Left ventricle myocardium inferior (tissue), 1 donor: Measurements from ENCODE around the gene NDUFV2. TPM values are rescaled to one million over a fixed set of nuclear protein-coding genes. Genes with fewer than 3 reads are reported as not detected.

Experiments used
- DNase-seq: peaks from one replicate; pipeline ENCODE4 v3.0.0-alpha.2; 2020
- H3K27ac ChIP-seq: fragments of 200-600 bp; replicated peaks from 2 replicates; pipeline ENCODE4 v1.8.0; 2021
- H3K27me3 ChIP-seq: fragments of 200-600 bp; 2 replicates; pipeline ENCODE4 v1.8.0; 2021; ENCODE audit warnings: low read depth
- H3K36me3 ChIP-seq: fragments of 200-600 bp; 2 replicates; pipeline ENCODE4 v1.8.0; 2021
- H3K4me1 ChIP-seq: fragments of 200-600 bp; 2 replicates; pipeline ENCODE4 v1.8.0; 2021
- H3K4me3 ChIP-seq: fragments of 200-600 bp; 2 replicates; pipeline ENCODE4 v1.8.0; 2021; ENCODE audit warnings: mild to moderate bottlenecking, moderate library complexity
- H3K9me3 ChIP-seq: fragments of 200-600 bp; replicated peaks from 2 replicates; pipeline ENCODE4 v1.8.0; 2021
- intact Hi-C: fragments of 100-400 bp; cut with micrococcal nuclease; formaldehyde crosslinking; loops from one replicate; pipeline ENCODE4 v1.11.0; 2022
- total RNA-seq: library from RNA; stranded (reverse); fragmentation: NEBNext Ultra II Directional; extraction: Animal tissue kit (Norgen Biotek cat#: 25700); gene quantifications from one replicate; pipeline ENCODE4 v1.2.1, GENCODE V29; 2021
- TF ChIP-seq, protein P1 (sequence below): fragments of 200-600 bp; IDR thresholded peaks from 2 replicates; pipeline ENCODE4 v1.8.0; 2021; ENCODE audit warnings: antibody characterized with exemption, mild to moderate bottlenecking, borderline replicate concordance
- donor health status: DM: no; HTN: yes; CAD: no; lungs with severe emphysema.

Gene NDUFV2
- total RNA-seq, 1 donor from 2014 or later: 455 TPM

DNA sequence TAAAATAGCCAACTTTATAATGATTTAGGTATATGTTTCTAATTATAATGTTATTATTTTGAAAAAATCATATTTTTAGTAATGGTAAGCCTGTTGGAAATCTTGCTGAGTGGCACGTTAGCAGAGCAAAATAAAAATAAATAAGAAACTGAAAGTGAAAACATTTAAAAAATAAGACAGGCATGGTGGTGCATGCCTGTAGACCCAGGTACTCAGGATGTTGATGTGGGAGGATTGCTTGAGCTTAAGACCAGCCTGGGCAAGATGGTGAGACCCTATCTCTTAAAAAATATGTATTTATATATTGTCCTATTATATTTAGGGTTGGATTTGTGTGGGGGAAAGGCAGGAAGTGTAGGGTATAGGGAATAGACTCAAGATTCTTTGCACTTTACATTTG lies 18.3 kb downstream of the NDUFV2 start:
- peaks cover 87% of the 10 kb centered on the region for H3K4me1 ChIP-seq
- peak overlapping the region; percentile 82 for H3K27ac ChIP-seq
- H3K36me3 ChIP-seq: peaks cover 57% of the 10 kb centered on the region
- no peaks in the 10 kb centered on the region for H3K9me3 ChIP-seq
- H3K27me3 ChIP-seq: no peaks in the 10 kb centered on the region
- TF ChIP-seq, protein P1, sequence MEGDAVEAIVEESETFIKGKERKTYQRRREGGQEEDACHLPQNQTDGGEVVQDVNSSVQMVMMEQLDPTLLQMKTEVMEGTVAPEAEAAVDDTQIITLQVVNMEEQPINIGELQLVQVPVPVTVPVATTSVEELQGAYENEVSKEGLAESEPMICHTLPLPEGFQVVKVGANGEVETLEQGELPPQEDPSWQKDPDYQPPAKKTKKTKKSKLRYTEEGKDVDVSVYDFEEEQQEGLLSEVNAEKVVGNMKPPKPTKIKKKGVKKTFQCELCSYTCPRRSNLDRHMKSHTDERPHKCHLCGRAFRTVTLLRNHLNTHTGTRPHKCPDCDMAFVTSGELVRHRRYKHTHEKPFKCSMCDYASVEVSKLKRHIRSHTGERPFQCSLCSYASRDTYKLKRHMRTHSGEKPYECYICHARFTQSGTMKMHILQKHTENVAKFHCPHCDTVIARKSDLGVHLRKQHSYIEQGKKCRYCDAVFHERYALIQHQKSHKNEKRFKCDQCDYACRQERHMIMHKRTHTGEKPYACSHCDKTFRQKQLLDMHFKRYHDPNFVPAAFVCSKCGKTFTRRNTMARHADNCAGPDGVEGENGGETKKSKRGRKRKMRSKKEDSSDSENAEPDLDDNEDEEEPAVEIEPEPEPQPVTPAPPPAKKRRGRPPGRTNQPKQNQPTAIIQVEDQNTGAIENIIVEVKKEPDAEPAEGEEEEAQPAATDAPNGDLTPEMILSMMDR: no peak
- no peak overlapping the region for H3K4me3 ChIP-seq
- no peak for DNase-seq
- intact Hi-C loops: no loop called here

DNA sequence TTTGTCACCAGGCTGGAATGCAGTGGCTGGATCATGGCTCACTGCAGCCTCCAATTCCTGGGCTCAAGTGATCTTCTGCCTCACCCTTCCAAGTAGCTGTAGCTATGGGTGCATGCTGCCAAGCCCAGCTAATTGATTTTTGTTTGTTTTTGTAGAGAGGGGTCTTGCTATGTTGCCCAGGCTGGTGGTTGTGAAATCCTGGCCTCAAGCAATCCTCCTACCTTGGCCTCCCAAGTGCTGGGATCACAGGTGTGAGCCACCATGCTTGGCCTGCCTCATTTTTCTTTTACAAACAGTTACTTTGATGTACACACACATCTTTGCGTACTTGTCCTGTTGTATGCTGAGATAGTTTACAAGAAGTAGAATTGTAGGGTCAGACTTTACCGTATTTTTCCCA lies 21.0 kb downstream of the NDUFV2 start:
- no peak for DNase-seq
- H3K36me3 ChIP-seq: peaks cover 76% of the 10 kb centered on the region
- H3K9me3 ChIP-seq: no peaks in the 10 kb centered on the region
- H3K4me3 ChIP-seq: no peak overlapping the region
- H3K4me1 ChIP-seq: peaks cover 83% of the 10 kb centered on the region
- TF ChIP-seq, protein P1: no peak
- H3K27ac ChIP-seq: no peak overlapping the region
- intact Hi-C loops: no loop called here
- H3K27me3 ChIP-seq: no peaks in the 10 kb centered on the region

DNA sequence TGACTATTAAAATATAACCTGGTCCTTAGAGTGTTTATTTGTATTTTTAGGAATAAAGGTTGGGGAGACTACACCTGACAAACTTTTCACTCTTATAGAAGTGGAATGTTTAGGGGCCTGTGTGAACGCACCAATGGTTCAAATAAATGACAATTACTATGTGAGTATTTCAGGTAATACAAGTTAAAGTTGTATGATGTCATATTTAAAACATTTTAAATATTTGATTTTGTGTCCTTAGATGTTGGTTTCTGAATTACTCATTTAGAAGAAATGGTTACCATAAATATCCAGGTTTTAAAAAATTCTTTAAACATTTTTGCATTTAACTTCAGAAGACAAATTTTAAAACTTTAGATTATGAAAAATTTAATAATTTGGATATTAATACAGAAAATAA lies 22.3 kb downstream of the NDUFV2 start:
- Histone ChIP-seq H3K4me1 (peaks cover 77% of the 10 kb centered on the region), H3K36me3 (peaks cover 84% of the 10 kb centered on the region), H3K4me3 (no peak overlapping the region), H3K27me3 (no peaks in the 10 kb centered on the region), H3K27ac (peak overlapping the region; percentile 77), H3K9me3 (no peaks in the 10 kb centered on the region)
- no peak for DNase-seq
- intact Hi-C loops: no loop called here
- TF ChIP-seq, protein P1: no peak

DNA sequence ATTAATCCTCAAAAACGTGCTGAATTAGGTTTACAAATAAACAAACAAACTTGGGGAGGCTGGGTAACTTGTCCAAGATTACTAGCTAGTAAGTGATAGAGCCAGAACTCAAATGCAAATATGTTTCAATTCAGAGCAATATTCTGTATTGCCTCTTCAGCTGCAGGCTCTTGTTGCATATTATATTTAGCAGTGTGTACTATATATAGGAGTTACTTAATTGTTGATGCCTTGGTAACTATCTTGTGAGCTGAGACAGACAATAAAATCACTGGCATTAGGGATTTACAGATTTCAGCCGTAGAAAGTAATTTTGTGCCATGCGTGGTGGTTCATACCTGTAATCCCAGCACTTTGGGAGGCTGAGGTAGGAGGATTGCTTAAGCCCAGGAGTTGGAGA lies 23.8 kb downstream of the NDUFV2 start:
- intact Hi-C loops: no loop called here
- Histone ChIP-seq H3K9me3 (no peaks in the 10 kb centered on the region), H3K4me1 (peaks cover 62% of the 10 kb centered on the region), H3K4me3 (peak overlapping the region; percentile 18), H3K36me3 (peaks cover 85% of the 10 kb centered on the region), H3K27ac (peak overlapping the region; percentile 77), H3K27me3 (no peaks in the 10 kb centered on the region)
- TF ChIP-seq, protein P1: no peak
- no peak for DNase-seq

- H3K27ac ChIP-seq: no peak overlapping the region
Observed at GRCh38 chr18:9130195-9130594, 27.7 kb downstream of the NDUFV2 start.

More at GRCh38 chr18:9130195-9130594, 27.7 kb downstream of the NDUFV2 start:
- no peaks in the 10 kb centered on the region for H3K9me3 ChIP-seq
- intact Hi-C loops: no loop called here
- H3K4me3 ChIP-seq: no peak overlapping the region
- H3K4me1 ChIP-seq: peaks cover 46% of the 10 kb centered on the region
- peaks cover 79% of the 10 kb centered on the region for H3K36me3 ChIP-seq
- TF ChIP-seq, protein P1: no peak
- DNase-seq: no peak
- no peaks in the 10 kb centered on the region for H3K27me3 ChIP-seq
